Stimulated activated CD8-positive, alpha-beta memory T cell treated with anti-CD3 and anti-CD28 coated beads, Interleukin-2, amount 100 ng/mL, for 1 hour (primary cell): Measurements from ENCODE around the gene ADGRV1.

Experiments used
- DNase-seq, 2 donors: peaks; one replicate each; pipeline ENCODE4 v3.0.0-alpha.2; 2020; ENCODE audit warnings: low read depth in 2 of 2

Gene ADGRV1

GRCh38 chr5:91104062-91104448 lies 545.5 kb downstream of the ADGRV1 start:
- DNase-seq: no peak

GRCh38 chr5:91106842-91107511 lies 548.4 kb downstream of the ADGRV1 start:
- no peak for DNase-seq

- DNase-seq: no peak
Measured at GRCh38 chr5:91109634-91110033, 551.0 kb downstream of the ADGRV1 start.

GRCh38 chr5:91110686-91111085 lies 552.1 kb downstream of the ADGRV1 start:
- DNase-seq: no peak

GRCh38 chr5:91111473-91112238 lies 553.1 kb downstream of the ADGRV1 start:
- no peak for DNase-seq

- no peak for DNase-seq
Measured at GRCh38 chr5:91114658-91115057, 556.1 kb downstream of the ADGRV1 start.

GRCh38 chr5:91118354-91118753 lies 559.8 kb downstream of the ADGRV1 start:
- no peak for DNase-seq

GRCh38 chr5:91118796-91119195 lies 560.2 kb downstream of the ADGRV1 start:
- DNase-seq: no peak

GRCh38 chr5:91119217-91119616 lies 560.6 kb downstream of the ADGRV1 start:
- no peak for DNase-seq

- DNase-seq: no peak
Measured at GRCh38 chr5:91119981-91120850, 561.6 kb downstream of the ADGRV1 start.

- no peak for DNase-seq
Measured at GRCh38 chr5:91121347-91121993, 562.9 kb downstream of the ADGRV1 start.

- no peak for DNase-seq
Measured at GRCh38 chr5:91122651-91123050, 564.1 kb downstream of the ADGRV1 start.

- DNase-seq: no peak
Measured at GRCh38 chr5:91123291-91123690, 564.7 kb downstream of the ADGRV1 start.

GRCh38 chr5:91123901-91124300 lies 565.3 kb downstream of the ADGRV1 start:
- DNase-seq: no peak

- no peak for DNase-seq
Measured at GRCh38 chr5:91125916-91126315, 567.3 kb downstream of the ADGRV1 start.

GRCh38 chr5:91126448-91126847 lies 567.9 kb downstream of the ADGRV1 start:
- DNase-seq: no peak

GRCh38 chr5:91126888-91127287 lies 568.3 kb downstream of the ADGRV1 start:
- DNase-seq: no peak

GRCh38 chr5:91127456-91128081 lies 569.0 kb downstream of the ADGRV1 start:
- DNase-seq: no peak

- no peak for DNase-seq
Measured at GRCh38 chr5:91128604-91129003, 570.0 kb downstream of the ADGRV1 start.

- DNase-seq: no peak
Measured at GRCh38 chr5:91129748-91130147, 571.2 kb downstream of the ADGRV1 start.

- no peak for DNase-seq
Measured at GRCh38 chr5:91130759-91131158, 572.2 kb downstream of the ADGRV1 start.
